Peyer's patch (tissue), 4 donors: ENCODE measurements around the gene TUBGCP5. TPM values are rescaled to one million over a fixed set of nuclear protein-coding genes. Genes with fewer than 3 reads are reported as not detected.

Experiments used
- DNase-seq, 3 donors: peaks; one replicate each; pipeline ENCODE4 v3.0.0-alpha.2; 2017 to 2019
- H3K27ac ChIP-seq, 4 donors: fragments of 200-600 bp; sonication (generic); one replicate each; pipeline ENCODE4 v1.5.1; 2016 to 2019
- H3K27me3 ChIP-seq, 2 donors: fragments of 200-600 bp; sonication (generic); one replicate each; pipeline ENCODE4 v1.5.1; 2019
- H3K36me3 ChIP-seq, 3 donors: fragments of 200-600 bp; sonication (generic); one replicate each; pipeline ENCODE4 v1.5.1; 2016 to 2019
- H3K4me1 ChIP-seq, 4 donors: fragments of 200-600 bp; sonication (generic); one replicate each; pipeline ENCODE4 v1.5.1; 2016 to 2019
- H3K4me3 ChIP-seq, 4 donors: fragments of 200-600 bp; sonication (generic); 1 replicate in 3 of 4; 2 replicates in 1 of 4; pipeline ENCODE4 v1.5.1; 2016 to 2019; ENCODE audit warnings: mild to moderate bottlenecking in 1 of 4
- H3K9me3 ChIP-seq, 4 donors: fragments of 200-600 bp; sonication (generic); one replicate each; pipeline ENCODE4 v1.5.1; 2016 to 2019; ENCODE audit warnings: mild to moderate bottlenecking in 1 of 4
- CTCF ChIP-seq, 6 experiments: fragments of 450-650 bp in 4 of 6; fragments of 200-600 bp in 2 of 6; sonication (generic) in 1 of 6; IDR thresholded peaks; one replicate each; pipeline ENCODE4 v1.5.1; 2017 to 2019; ENCODE audit warnings: antibody characterized with exemption in 6 of 6, mild to moderate bottlenecking in 3 of 6, moderate library complexity in 1 of 6
- POLR2A ChIP-seq, 2 donors: fragments of 450-650 bp; IDR thresholded peaks; one replicate each; pipeline ENCODE4 v1.5.1; 2017; ENCODE audit warnings: antibody characterized with exemption in 2 of 2, mild to moderate bottlenecking in 2 of 2, moderate library complexity in 2 of 2
- total RNA-seq, 4 donors: library from RNA; depleted of rRNA; stranded (reverse); fragments of >200 nt; gene quantifications; one replicate each; pipeline ENCODE4 v1.1.0, GENCODE V29; 2016

The TUBGCP5 gene
- total RNA-seq, 4 donors from 2014 or later: 10.3 to 35.5 (median 26.1) TPM

GRCh38 chr15:22951381-22952280 is 87.7 kb downstream of the TUBGCP5 start:
- no peak overlapping the region for H3K4me3 ChIP-seq
- no peaks in the 10 kb centered on the region for H3K9me3 ChIP-seq
- peaks cover 0 to 36% (median 0%) of the 10 kb centered on the region in 4 donors for H3K4me1 ChIP-seq
- H3K27me3 ChIP-seq: no peaks in the 10 kb centered on the region
- no peak overlapping the region for H3K27ac ChIP-seq
- TF ChIP-seq CTCF (IDR thresholded peaks at IDR 0.05) (no peak), POLR2A (IDR thresholded peaks at IDR 0.05) (no peak)
- H3K36me3 ChIP-seq: peaks cover 0 to under 1% (median 0%) of the 10 kb centered on the region in 3 donors
- no peak for DNase-seq

GRCh38 chr15:22951031-22951380 is 88.4 kb downstream of the TUBGCP5 start:
- Histone ChIP-seq H3K36me3 (peaks cover 0 to 6% (median 0%) of the 10 kb centered on the region in 3 donors), H3K4me1 (peaks cover 0 to 30% (median 0%) of the 10 kb centered on the region in 4 donors), H3K4me3 (no peak overlapping the region), H3K9me3 (no peaks in the 10 kb centered on the region), H3K27me3 (no peaks in the 10 kb centered on the region), H3K27ac (peak overlapping the region in 1 of 4 donors; percentile 40)
- TF ChIP-seq CTCF (IDR thresholded peaks at IDR 0.05) (no peak), POLR2A (IDR thresholded peaks at IDR 0.05) (no peak)
- DNase-seq: no peak

GRCh38 chr15:22950256-22950990 is 88.9 kb downstream of the TUBGCP5 start:
- Histone ChIP-seq H3K27ac (peak overlapping the region in 2 of 4 donors; percentile 9 to 40), H3K36me3 (peaks cover 0 to 9% (median 0%) of the 10 kb centered on the region in 3 donors), H3K27me3 (no peaks in the 10 kb centered on the region), H3K9me3 (no peaks in the 10 kb centered on the region), H3K4me3 (no peak overlapping the region), H3K4me1 (peaks cover 0 to 24% (median 0%) of the 10 kb centered on the region in 4 donors)
- no peak for TF ChIP-seq POLR2A (IDR thresholded peaks at IDR 0.05)
- TF ChIP-seq CTCF (IDR thresholded peaks at IDR 0.05): no peak
- DNase-seq: no peak

Other genes starting within 250 kb of the TUBGCP5 start
- gene NIPA2, start 200.9 kb downstream of the TUBGCP5 start, total RNA-seq: 10 to 100 TPM; 46.4 to 79.7 (median 65.7) TPM
- 100 to 1,000 TPM in 3 of 4 donors, 10 to 100 TPM in 1; 61.9 to 139 (median 117) TPM for gene CYFIP1, start 59.2 kb downstream of the TUBGCP5 start, total RNA-seq
- gene GOLGA6L1, start 97.3 kb upstream of the TUBGCP5 start, total RNA-seq: not detected